Activated CD4-positive, alpha-beta memory T cell treated with anti-CD3 and anti-CD28 coated beads, Interleukin-2, amount 10 ng/mL, durations not matched to agents 7 days and 5 days (primary cell): Measurements from ENCODE around the gene RIPK4. TPM values are rescaled to one million over a fixed set of nuclear protein-coding genes. Genes with fewer than 3 reads are reported as not detected.
"Not testable (repeated sequence)": the region's sequence is repeated elsewhere in the genome, so short reads cannot be mapped to it uniquely, and the experiment has no call there.

Source experiments
- CTCF ChIA-PET: fragments of 350-600 bp; sonication (Branson Sonifier 250); formaldehyde crosslinking; loops from one replicate; lab custom pipeline; 2021; ENCODE audit warnings: antibody characterized with exemption, inconsistent platforms; lab: Charles Lee
- POLR2A ChIA-PET: fragments of 350-600 bp; sonication (Branson Sonifier 250); formaldehyde crosslinking; loops from one replicate; lab custom pipeline; 2021; ENCODE audit warnings: antibody characterized with exemption; lab: Charles Lee
- DNase-seq: peaks from one replicate; pipeline ENCODE4 v3.0.0-alpha.2; 2020
- H3K27ac Mint-ChIP-seq: one replicate; pipeline ENCODE4 v1.8.0; 2021; ENCODE audit warnings: mild to moderate bottlenecking, mixed read lengths
- H3K27me3 Mint-ChIP-seq: one replicate; pipeline ENCODE4 v1.8.0; 2021; ENCODE audit warnings: mixed read lengths
- H3K36me3 Mint-ChIP-seq: one replicate; pipeline ENCODE4 v1.8.0; 2021; ENCODE audit warnings: low read depth, mixed read lengths
- H3K4me1 Mint-ChIP-seq: one replicate; pipeline ENCODE4 v1.8.0; 2021; ENCODE audit warnings: mixed read lengths
- H3K4me3 Mint-ChIP-seq: one replicate; pipeline ENCODE4 v1.8.0; 2021; ENCODE audit warnings: mild to moderate bottlenecking, mixed read lengths
- H3K9me3 Mint-ChIP-seq: one replicate; pipeline ENCODE4 v1.8.0; 2021; ENCODE audit warnings: mixed read lengths
- total RNA-seq, 2 experiments: library from RNA; stranded (reverse); gene quantifications; one replicate each; pipeline ENCODE4 v1.2.3, GENCODE V29; 2021

The RIPK4 gene
- total RNA-seq, 2 experiments from 2014 or later: not detected

DNA sequence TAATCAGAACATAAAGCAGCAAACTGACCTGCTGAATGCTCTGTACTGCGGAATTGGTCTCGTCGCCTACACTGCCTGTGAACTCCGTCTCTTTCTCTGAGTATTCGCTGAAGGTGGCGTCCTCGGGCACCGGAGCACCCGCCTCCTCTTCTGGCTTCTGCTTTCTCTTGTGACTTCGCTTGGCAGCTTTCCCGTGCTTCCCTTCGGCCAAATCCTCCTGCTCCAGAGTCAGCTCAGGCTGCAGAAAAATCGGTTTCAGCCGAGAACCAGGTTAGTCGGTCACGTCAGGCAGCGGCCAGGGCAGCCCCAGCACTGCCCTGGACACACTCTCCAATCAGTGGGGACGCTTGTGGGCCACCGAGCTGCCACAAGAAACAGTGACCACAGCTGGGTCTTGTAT is 35.8 kb upstream of the RIPK4 start:
- no peaks in the 10 kb centered on the region for H3K4me1 Mint-ChIP-seq
- H3K27me3 Mint-ChIP-seq: no peaks in the 10 kb centered on the region
- no peak for DNase-seq
- no peak overlapping the region for H3K27ac Mint-ChIP-seq
- H3K36me3 Mint-ChIP-seq: peaks cover 22% of the 10 kb centered on the region
- H3K4me3 Mint-ChIP-seq: no peak overlapping the region
- CTCF ChIA-PET: no interaction called here
- peaks cover 8% of the 10 kb centered on the region for H3K9me3 Mint-ChIP-seq
- POLR2A ChIA-PET: no interaction called here

DNA sequence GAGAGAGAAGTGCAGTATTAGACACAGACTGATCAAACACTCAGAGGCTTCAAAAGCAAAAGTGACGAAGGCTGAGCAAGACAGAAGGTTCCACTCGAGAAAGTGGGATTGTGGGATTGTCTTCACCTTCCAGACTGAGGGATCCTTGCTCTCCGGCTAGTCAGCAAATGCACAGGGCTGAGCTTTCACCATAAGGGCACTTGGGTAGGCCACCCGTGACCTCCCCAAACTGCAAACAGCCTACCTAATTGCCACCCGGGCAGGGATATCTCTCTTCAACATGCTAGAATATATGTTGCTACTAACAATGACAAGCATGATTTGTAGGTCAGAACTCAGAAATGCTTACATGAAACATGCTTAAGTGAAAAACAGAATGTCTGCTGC is 35.3 kb upstream of the RIPK4 start:
- no peaks in the 10 kb centered on the region for H3K27me3 Mint-ChIP-seq
- no peak overlapping the region for H3K4me3 Mint-ChIP-seq
- H3K4me1 Mint-ChIP-seq: no peaks in the 10 kb centered on the region
- no peak overlapping the region for H3K27ac Mint-ChIP-seq
- peaks cover 8% of the 10 kb centered on the region for H3K9me3 Mint-ChIP-seq
- ChIA-PET POLR2A (no interaction called here), CTCF (no interaction called here)
- peaks cover 17% of the 10 kb centered on the region for H3K36me3 Mint-ChIP-seq
- DNase-seq: no peak

DNA sequence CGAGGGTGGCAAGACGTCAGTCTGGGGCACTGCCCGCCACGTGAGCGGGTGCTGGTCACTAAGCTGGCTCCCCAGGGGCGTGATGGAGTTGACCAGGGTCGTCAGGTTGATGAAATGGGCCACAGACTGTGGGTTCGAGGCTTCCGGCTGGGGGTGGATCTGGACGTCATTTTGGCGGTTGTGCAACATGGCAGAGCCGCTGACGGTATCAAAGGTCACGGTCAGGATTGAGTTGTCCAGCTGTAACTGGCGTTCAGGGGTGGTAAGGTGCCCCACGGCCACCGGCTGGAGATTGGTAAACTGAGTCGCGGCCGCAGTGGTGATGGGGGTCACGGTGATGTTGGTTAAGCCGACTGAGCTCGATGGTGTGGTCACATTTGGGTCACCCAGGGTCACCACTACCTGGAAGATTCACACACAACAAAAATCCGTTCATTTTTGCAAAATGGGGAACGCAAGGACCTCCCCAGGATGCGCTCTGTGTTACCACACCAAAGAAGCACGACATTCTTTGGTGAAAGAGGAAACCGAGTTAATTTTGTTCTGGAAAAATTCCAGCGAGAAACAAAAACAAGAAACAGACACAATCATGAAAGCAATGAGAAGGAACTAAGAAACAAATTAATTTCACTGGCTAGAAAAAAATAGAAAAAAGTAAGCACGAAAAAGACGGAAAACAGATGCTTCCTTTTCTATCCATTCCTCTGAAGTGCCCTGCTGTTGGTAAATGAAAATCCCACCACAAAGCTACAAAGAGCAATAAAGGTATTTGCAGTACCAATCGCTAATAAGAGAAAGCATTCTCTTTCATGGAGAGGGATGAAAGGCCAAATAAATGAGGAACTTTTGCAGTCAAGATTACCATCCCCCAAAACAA is 34.7 kb upstream of the RIPK4 start:
- Mint-ChIP-seq H3K27ac (no peak overlapping the region), H3K4me3 (no peak overlapping the region), H3K27me3 (no peaks in the 10 kb centered on the region), H3K9me3 (peaks cover 3% of the 10 kb centered on the region), H3K36me3 (peaks cover 12% of the 10 kb centered on the region), H3K4me1 (no peaks in the 10 kb centered on the region)
- CTCF ChIA-PET: no interaction called here
- no peak for DNase-seq
- POLR2A ChIA-PET: interaction anchor here (0.6 kb wide), 2 partner anchors 10 to 48 kb away, joined by 3 read pairs; no protein-coding TSS in a partner anchor

DNA sequence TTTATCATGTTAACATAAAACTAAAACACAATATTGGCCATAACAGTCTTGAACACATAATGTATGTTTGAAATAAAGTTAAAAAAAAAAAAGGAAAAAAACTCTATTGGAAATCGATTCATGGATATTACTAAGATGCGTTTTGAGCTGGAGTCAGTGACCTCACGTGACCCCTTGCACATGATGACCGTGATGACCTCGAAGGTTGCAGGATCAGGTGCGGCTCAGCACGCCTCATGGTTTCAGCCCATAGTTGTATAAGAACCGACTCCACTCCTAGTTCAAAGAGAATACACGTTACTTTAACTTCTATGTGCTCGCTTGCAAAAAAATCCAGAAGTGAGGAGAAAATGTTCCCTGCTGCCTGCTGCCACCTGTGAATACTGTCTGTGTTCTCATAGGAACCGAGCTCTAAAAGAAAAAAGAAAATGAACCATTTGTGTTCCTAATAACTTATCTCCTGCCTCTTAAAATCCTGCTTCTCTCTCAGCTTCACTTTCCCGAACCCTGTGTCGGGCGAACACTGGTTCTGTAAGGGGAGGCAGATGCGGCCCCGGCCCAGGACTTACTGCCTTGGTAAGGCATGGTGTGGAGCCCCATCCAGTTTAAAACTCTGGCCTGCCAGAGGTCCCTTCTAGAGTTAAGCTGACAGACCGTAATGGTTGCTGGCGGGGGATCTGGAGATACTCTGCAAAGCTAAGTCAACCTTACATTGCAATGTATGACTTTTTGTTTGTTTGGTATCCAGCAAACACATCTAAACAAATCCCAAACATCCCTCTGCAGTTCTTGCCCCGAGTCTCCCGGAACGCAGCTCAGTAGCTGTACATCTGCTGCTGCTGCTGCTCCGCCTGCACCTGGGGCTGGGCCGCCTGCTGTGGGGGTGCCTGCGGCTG is 33.8 kb upstream of the RIPK4 start:
- DNase-seq: no peak
- H3K27ac Mint-ChIP-seq: no peak overlapping the region
- H3K4me1 Mint-ChIP-seq: no peaks in the 10 kb centered on the region
- CTCF ChIA-PET: no interaction called here
- H3K27me3 Mint-ChIP-seq: no peaks in the 10 kb centered on the region
- no peak overlapping the region for H3K4me3 Mint-ChIP-seq
- POLR2A ChIA-PET: interaction anchor here (0.6 kb wide), 2 partner anchors 11 to 49 kb away, joined by 3 read pairs; no protein-coding TSS in a partner anchor
- peaks cover 11% of the 10 kb centered on the region for H3K36me3 Mint-ChIP-seq
- H3K9me3 Mint-ChIP-seq: peaks cover 2% of the 10 kb centered on the region

DNA sequence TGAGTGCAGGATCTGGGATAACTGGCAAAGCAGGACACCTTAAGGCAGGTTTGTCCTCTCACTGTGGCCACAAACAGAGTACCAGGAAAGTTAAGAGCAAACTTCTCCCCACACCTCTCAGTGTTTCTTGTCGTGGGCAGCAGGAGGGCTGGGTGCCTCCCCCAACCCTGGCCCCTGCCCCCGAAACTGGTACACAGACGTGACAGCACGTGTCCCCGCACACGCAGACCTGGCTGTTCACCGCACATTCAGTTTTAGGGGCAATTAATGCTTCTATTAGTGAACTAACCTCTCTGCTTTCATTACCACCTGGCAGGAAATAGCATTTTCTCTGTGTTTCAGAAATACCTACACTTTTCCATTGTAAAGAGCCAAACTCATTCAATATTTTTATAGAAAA is 32.9 kb upstream of the RIPK4 start:
- H3K36me3 Mint-ChIP-seq: peaks cover 8% of the 10 kb centered on the region
- DNase-seq: no peak

DNA sequence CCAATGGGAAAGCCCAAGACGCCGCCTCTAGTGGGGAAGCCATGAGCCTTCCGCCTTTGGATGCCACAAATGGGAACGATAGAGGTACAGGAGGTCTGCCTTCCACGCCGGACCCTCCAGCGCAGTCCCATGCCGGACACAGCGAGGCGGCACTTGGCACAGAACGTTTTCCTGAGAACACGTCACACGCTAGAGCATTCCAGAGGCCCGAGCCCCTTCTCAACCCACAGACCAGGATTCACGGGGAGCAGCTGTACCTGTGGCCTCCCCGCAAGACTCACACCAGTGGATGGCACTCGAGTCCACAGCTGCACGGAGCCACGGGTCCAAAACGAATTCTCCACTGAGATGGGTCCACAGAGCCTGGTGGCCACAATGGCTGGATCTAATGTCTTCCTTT is 31.5 kb upstream of the RIPK4 start:
- H3K27me3 Mint-ChIP-seq: no peaks in the 10 kb centered on the region
- peaks cover 3% of the 10 kb centered on the region for H3K9me3 Mint-ChIP-seq
- DNase-seq: no peak
- POLR2A ChIA-PET: no interaction called here
- peaks cover 6% of the 10 kb centered on the region for H3K36me3 Mint-ChIP-seq
- no peak overlapping the region for H3K4me3 Mint-ChIP-seq
- CTCF ChIA-PET: interaction anchor here (0.7 kb wide), 1 partner anchor 464 kb away, joined by 3 read pairs; no protein-coding TSS in a partner anchor
- H3K4me1 Mint-ChIP-seq: no peaks in the 10 kb centered on the region
- H3K27ac Mint-ChIP-seq: no peak overlapping the region

More for the DNA sequence above, 32.9 kb upstream of the RIPK4 start:
- no peaks in the 10 kb centered on the region for H3K9me3 Mint-ChIP-seq
- H3K4me1 Mint-ChIP-seq: no peaks in the 10 kb centered on the region
- POLR2A ChIA-PET: no interaction called here
- no peak overlapping the region for H3K4me3 Mint-ChIP-seq
- H3K27me3 Mint-ChIP-seq: no peaks in the 10 kb centered on the region
- no peak overlapping the region for H3K27ac Mint-ChIP-seq
- CTCF ChIA-PET: no interaction called here

DNA sequence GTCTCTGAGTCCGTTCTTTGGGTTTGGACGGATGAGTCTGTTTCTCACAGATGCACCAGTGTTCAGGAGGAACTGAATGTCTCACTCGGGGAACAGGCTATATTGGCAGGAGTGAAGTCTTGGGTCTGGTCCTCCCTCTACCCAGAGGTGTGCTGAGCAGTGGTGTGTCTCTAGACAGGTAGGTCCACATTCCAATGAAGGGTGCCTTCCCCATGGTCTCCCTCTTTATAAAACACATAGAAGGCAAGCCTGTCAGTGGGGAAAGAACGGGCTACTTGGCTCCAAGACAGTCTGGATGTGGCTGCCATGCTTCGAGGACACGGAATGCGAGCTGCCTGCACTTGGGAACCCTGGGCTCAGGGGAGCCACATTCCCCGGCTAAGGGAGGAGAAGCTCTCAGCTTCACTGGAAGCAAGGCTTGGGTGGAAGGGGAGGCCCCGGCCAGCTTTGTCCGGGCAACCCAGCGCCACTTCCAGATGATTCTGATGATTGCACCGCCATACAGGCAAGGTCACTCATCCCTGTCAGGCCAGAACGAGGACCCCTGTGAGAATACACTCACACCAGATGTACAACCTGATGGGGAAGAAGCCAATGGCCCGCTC is 29.7 kb upstream of the RIPK4 start:
- ChIA-PET POLR2A (no interaction called here), CTCF (no interaction called here)
- Mint-ChIP-seq H3K27ac (no peak overlapping the region), H3K4me1 (no peaks in the 10 kb centered on the region), H3K36me3 (peaks cover 6% of the 10 kb centered on the region), H3K9me3 (peaks cover 12% of the 10 kb centered on the region), H3K4me3 (no peak overlapping the region), H3K27me3 (no peaks in the 10 kb centered on the region)
- DNase-seq: no peak

DNA sequence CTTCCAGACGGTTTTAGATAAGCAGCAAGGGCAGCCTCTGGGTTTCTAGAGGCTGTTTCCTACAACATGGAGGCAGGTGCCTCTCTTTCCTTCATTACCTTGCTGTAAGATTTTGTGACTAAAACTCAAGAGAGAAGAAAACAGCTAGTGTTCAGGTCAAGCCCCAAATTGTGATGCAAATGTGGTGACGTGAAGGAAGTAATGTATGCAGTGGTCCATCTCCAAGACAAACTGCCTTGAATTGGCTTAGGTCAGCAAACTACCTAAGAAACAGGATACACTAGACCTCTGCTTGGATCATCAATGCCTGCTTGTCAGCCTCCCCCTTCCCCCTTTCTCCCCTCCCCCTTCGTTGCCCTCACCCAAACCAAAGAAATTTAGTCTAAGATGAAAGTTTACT is 28.9 kb upstream of the RIPK4 start:
- DNase-seq: no peak
- Mint-ChIP-seq H3K36me3 (peaks cover 1% of the 10 kb centered on the region), H3K27ac (no peak overlapping the region), H3K9me3 (peaks cover 14% of the 10 kb centered on the region), H3K4me1 (no peaks in the 10 kb centered on the region), H3K4me3 (no peak overlapping the region), H3K27me3 (no peaks in the 10 kb centered on the region)
- CTCF ChIA-PET: no interaction called here
- POLR2A ChIA-PET: no interaction called here

DNA sequence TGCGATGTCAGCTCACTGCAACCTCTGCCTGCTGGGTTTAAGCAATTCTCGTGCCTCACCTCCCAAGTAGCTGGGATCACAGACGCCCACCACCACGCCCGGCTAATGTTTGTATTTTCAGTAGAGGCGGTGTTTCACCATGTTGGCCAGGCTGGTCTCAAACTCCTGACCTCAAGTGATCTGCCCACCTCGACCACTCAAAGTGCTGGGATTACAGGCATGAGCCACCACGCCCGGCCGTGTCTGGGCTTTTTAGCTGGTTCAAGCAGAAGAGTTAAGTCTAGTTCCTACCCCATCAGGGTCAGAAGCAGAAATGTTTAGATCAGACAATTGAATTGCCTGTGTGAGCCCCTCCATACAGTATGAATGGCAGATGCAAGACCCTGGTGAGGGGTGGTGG is 27.7 kb upstream of the RIPK4 start:
- no peaks in the 10 kb centered on the region for H3K36me3 Mint-ChIP-seq
- DNase-seq: no peak
- H3K9me3 Mint-ChIP-seq: peaks cover 14% of the 10 kb centered on the region
- H3K4me3 Mint-ChIP-seq: no peak overlapping the region
- ChIA-PET POLR2A (no interaction called here), CTCF (no interaction called here)
- H3K4me1 Mint-ChIP-seq: no peaks in the 10 kb centered on the region
- no peaks in the 10 kb centered on the region for H3K27me3 Mint-ChIP-seq
- no peak overlapping the region for H3K27ac Mint-ChIP-seq

DNA sequence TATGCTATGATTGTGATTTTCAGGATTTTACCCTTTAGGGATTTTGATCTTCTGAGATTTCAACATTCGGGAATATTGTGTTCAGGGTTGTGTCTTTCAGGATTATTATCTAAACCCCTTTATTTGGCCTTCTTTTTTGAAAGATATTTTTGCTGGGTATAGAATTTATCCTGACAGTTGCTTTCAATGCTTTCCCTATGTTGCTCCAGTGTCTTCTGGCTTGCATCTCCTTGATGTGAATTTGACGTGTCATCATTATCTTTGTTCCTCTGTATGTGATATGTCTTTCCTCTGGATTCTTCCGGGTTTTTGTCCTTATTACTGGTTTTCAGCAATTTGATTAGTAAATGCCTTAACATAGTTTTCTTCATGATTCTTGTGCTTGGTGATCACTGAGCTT is 25.9 kb upstream of the RIPK4 start:
- Mint-ChIP-seq H3K36me3 (no peaks in the 10 kb centered on the region), H3K4me1 (no peaks in the 10 kb centered on the region), H3K27ac (no peak overlapping the region), H3K27me3 (peaks cover 8% of the 10 kb centered on the region), H3K9me3 (peaks cover 14% of the 10 kb centered on the region), H3K4me3 (no peak overlapping the region)
- ChIA-PET POLR2A (no interaction called here), CTCF (no interaction called here)
- DNase-seq: no peak

DNA sequence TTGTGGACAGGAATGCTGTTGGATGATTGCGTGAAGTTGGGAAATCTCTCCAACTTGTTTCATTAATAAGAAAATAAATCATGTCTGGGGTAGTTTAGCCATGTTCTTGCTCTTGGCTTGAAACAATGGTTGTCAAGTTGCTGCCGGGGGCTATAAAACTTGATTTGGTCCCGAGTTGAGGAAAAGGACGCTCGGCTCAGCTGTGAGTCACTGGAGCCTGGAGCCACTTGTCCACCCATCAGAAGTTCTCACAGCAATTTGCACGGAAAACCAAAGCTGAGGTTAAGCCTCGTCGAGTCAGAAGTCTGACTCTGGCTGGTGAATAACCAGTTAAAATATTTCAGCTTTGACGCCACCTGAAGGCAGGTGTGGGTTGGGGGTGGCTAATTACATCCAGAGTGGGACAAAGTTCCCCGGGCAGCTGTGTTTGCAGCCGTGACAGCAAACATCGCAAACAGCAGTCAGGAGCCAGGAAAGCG is 19.7 kb upstream of the RIPK4 start:
- Mint-ChIP-seq H3K27me3 (peaks cover 31% of the 10 kb centered on the region), H3K36me3 (no peaks in the 10 kb centered on the region), H3K4me3 (no peak overlapping the region), H3K4me1 (peaks cover 7% of the 10 kb centered on the region), H3K27ac (no peak overlapping the region), H3K9me3 (peaks cover 3% of the 10 kb centered on the region)
- no peak for DNase-seq
- POLR2A ChIA-PET: no interaction called here
- CTCF ChIA-PET: no interaction called here

DNA sequence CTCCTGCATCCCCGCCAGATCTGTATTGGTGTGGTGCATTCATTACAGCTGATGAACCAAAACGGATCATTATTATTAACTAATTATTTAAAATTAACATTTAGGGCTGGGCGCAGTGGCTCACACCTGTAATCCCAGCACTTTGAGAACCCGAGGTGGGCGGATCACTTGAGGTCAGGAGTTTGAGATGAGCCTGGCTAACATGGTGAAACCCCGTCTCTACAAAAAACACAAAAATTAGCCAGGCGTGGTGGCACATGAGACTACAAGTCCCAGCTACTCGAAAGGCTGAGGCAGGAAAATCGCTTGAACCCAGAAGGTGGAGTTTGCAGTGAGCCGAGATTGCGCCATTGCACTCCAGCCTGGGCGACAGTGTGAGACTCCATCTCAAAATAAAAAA is 18.4 kb upstream of the RIPK4 start:
- peaks cover 39% of the 10 kb centered on the region for H3K27me3 Mint-ChIP-seq
- H3K4me1 Mint-ChIP-seq, H3K9me3 Mint-ChIP-seq, H3K4me3 Mint-ChIP-seq, POLR2A ChIA-PET, DNase-seq, H3K27ac Mint-ChIP-seq, H3K36me3 Mint-ChIP-seq: not testable (repeated sequence)
- CTCF ChIA-PET: interaction anchor here (0.6 kb wide), 1 partner anchor 90 kb away, joined by 3 read pairs; no protein-coding TSS in a partner anchor
